Measurements from ENCODE around the gene FUOM. TPM values are rescaled to one million over a fixed set of nuclear protein-coding genes. Genes with fewer than 3 reads are reported as not detected.

Gene FUOM
- total and polyA plus RNA-seq, 9 of the 15 experiments (the other 6 are each of a cell fraction or from before 2014, with no cell fraction given), result 1.8 to 96.1 (median 27.0) TPM

DNA sequence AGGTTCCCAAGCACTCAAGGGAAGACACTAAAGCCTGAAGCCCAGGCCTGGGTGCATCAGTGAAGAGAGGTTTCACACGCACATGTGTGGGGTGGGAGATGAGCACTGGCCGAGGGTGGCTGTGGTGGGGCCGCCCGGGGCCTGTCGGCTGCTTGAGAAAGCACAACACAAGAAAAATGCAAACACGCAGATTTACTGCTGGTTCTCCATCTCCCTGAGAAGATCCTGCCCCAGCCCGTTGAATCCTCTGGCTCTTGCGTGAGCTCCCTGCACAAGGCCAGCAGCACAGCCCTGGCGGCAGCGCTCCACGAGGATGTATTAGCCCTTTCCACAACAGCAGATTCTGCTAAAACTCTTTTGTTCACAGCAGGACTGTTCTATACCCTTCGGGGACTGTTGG lies 42.9 kb downstream of the FUOM start (continued):
- no peak for TF ChIP-seq RERE (CRISPR knock-in tag; IDR thresholded peaks at IDR 0.05; ENCODE audit: borderline replicate concordance)
- TF ChIP-seq, protein P1, sequence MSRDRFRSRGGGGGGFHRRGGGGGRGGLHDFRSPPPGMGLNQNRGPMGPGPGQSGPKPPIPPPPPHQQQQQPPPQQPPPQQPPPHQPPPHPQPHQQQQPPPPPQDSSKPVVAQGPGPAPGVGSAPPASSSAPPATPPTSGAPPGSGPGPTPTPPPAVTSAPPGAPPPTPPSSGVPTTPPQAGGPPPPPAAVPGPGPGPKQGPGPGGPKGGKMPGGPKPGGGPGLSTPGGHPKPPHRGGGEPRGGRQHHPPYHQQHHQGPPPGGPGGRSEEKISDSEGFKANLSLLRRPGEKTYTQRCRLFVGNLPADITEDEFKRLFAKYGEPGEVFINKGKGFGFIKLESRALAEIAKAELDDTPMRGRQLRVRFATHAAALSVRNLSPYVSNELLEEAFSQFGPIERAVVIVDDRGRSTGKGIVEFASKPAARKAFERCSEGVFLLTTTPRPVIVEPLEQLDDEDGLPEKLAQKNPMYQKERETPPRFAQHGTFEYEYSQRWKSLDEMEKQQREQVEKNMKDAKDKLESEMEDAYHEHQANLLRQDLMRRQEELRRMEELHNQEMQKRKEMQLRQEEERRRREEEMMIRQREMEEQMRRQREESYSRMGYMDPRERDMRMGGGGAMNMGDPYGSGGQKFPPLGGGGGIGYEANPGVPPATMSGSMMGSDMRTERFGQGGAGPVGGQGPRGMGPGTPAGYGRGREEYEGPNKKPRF (IDR thresholded peaks at IDR 0.05; ENCODE audit: low read depth, low read length), result no peak

All from K562 (cell line).